Ascending aorta (tissue), 2 donors: ENCODE results near the gene RNF14. TPM values are rescaled to one million over a fixed set of nuclear protein-coding genes. Genes with fewer than 3 reads are reported as not detected.
"Not testable (repeated sequence)": the region's sequence is repeated elsewhere in the genome, so short reads cannot be mapped to it uniquely, and the experiment has no call there.

Experiments
- DNase-seq, 2 donors: peaks; one replicate each; pipeline ENCODE4 v3.0.0-alpha.2; 2019; ENCODE audit warnings: low spot score in 2 of 2
- H3K27ac ChIP-seq, 2 donors: fragments of 200-600 bp; sonication (generic); one replicate each; pipeline ENCODE4 v1.5.1; 2016 to 2017; ENCODE audit warnings: mild to moderate bottlenecking in 1 of 2
- H3K27me3 ChIP-seq: fragments of 200-600 bp; sonication (generic); one replicate; pipeline ENCODE4 v1.5.1; 2017
- H3K36me3 ChIP-seq, 2 donors: fragments of 200-600 bp; sonication (generic); one replicate each; pipeline ENCODE4 v1.5.1; 2016
- H3K4me1 ChIP-seq, 2 donors: fragments of 200-600 bp; sonication (generic); one replicate each; pipeline ENCODE4 v1.5.1; 2016 to 2017; ENCODE audit warnings: mild to moderate bottlenecking in 1 of 2
- H3K4me3 ChIP-seq, 2 donors: fragments of 200-600 bp; sonication (generic); one replicate each; pipeline ENCODE4 v1.5.1; 2016 to 2017; ENCODE audit warnings: mild to moderate bottlenecking in 1 of 2
- H3K9me3 ChIP-seq, 2 donors: fragments of 200-600 bp; sonication (generic); one replicate each; pipeline ENCODE4 v1.5.1; 2016
- CTCF ChIP-seq, 3 experiments: fragments of 200-600 bp in 2 of 3; fragments of 450-650 bp in 1 of 3; sonication (generic) in 2 of 3; IDR thresholded peaks; one replicate each; pipeline ENCODE4 v1.5.1; 2016 to 2019; ENCODE audit warnings: antibody characterized with exemption in 3 of 3, mild to moderate bottlenecking in 1 of 3, moderate library complexity in 1 of 3
- intact Hi-C: fragments of 100-400 bp; cut with DNase I; formaldehyde crosslinking; loops from one replicate; pipeline ENCODE4 v1.15.1; 2023
- total RNA-seq: library from RNA; depleted of rRNA; stranded (reverse); fragments of >200 nt; gene quantifications from one replicate; pipeline ENCODE4 v1.1.0, GENCODE V29; 2016

RNF14 gene
- total RNA-seq: 8.8 TPM

DNA sequence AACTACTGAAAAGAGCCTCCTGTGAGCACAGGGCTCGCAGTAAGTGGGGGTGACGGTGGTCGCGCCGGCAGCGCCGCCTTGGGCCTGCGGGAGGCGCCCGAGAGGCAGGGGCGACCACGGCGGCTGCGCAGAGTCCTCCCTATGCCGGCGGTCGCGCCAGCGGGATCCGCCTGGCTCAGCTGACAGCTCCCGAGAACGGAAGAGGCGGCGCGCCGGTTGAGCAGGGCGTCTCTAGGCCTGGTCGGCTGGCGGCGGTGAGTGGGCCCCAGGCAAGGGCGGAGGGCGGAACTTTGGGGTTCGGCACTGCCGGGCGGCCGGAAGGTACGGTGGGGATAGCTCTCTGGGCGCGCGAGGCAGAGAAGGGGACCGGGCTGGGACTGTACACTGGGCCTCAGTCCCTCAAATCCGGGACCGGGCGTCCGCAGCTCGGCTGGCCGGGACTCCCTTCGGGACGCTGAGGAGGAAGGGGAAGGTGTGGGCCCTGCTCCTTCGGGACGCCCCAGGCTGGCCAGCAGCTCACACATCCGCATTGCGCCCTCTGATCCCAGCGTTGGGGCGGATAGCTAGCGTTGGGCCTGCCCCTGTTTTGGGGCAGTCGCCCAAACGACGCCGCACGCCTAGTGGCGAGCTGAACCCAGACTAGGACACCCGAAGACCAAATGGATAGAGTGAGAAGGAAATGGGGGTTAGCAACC, at the start of gene RNF14:
RNF14 (plus strand) TSS at position 192 of the 695 bp plus-strand sequence. CDS start 4,484 bp downstream, outside the sequence.
- Histone ChIP-seq H3K36me3 (peaks cover 12 to 14% of the 10 kb centered on the region in 2 donors), H3K27me3 (no peaks in the 10 kb centered on the region), H3K9me3 (no peaks in the 10 kb centered on the region), H3K4me3 (peak within 1 kb of the TSS; percentile 67 to 83), H3K27ac (peak within 1 kb of the TSS; percentile 95 to 98), H3K4me1 (peaks cover 0 to 12% of the 10 kb centered on the region in 2 donors)
- intact Hi-C loops: loop anchor here (2.0 kb wide), 1 partner anchor 46 kb away; the partner anchor contains the start of gene DELE1
- TF ChIP-seq CTCF (IDR thresholded peaks at IDR 0.05): peak; percentile 98 to 99 (median 98)
- DNase-seq: peak; percentile 71 to 97

GRCh38 chr5:141919218-141920119, 49.4 kb upstream of the RNF14 start:
- TF ChIP-seq CTCF (IDR thresholded peaks at IDR 0.05): no peak
- intact Hi-C loops: no loop called here
- H3K4me1 ChIP-seq: peaks cover 4 to 8% of the 10 kb centered on the region in 2 donors
- H3K36me3 ChIP-seq: no peaks in the 10 kb centered on the region
- no peaks in the 10 kb centered on the region for H3K27me3 ChIP-seq
- DNase-seq: no peak
- no peak overlapping the region for H3K27ac ChIP-seq
- H3K9me3 ChIP-seq: no peaks in the 10 kb centered on the region
- H3K4me3 ChIP-seq: no peak overlapping the region

DNA sequence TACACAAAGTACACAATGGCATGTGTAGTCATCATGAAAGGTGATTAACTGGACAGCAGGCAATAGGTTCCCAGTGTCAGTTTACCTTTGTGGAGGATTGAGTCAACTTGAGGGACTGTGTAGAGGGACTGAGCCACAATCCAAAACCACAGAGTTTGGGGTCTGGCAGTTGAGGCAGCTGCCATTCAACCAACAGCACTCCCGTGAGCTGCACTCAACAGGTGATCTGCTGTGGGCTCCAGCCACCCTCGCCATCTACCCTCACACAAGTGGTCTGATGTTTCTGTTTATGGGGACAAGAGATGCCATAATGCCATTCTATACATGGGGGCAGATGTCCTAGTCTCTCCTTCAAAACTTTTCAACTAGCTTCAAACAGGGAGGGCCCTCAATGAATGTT, 48.1 kb upstream of the RNF14 start:
- Histone ChIP-seq H3K27me3 (no peaks in the 10 kb centered on the region), H3K27ac (no peak overlapping the region), H3K36me3 (peaks cover 5 to 7% of the 10 kb centered on the region in 2 donors), H3K4me1 (peaks cover 8 to 13% of the 10 kb centered on the region in 2 donors), H3K4me3 (no peak overlapping the region), H3K9me3 (no peaks in the 10 kb centered on the region)
- no peak for DNase-seq
- TF ChIP-seq CTCF (IDR thresholded peaks at IDR 0.05): no peak
- intact Hi-C loops: no loop called here

GRCh38 chr5:141922827-141923447, 46.0 kb upstream of the RNF14 start:
- Histone ChIP-seq H3K27ac (peak overlapping the region; percentile 96 to 97), H3K4me3 (peak overlapping the region; percentile 70 to 79), H3K4me1 (peaks cover 8 to 13% of the 10 kb centered on the region in 2 donors), H3K36me3 (peaks cover 20 to 23% of the 10 kb centered on the region in 2 donors)
- H3K9me3 ChIP-seq, H3K27me3 ChIP-seq, DNase-seq: not testable (repeated sequence)
- intact Hi-C loops: loop anchor here (1.0 to 2.0 kb wide), 3 partner anchors 18 to 46 kb away; partner anchors contain the start of gene RNF14

DNA sequence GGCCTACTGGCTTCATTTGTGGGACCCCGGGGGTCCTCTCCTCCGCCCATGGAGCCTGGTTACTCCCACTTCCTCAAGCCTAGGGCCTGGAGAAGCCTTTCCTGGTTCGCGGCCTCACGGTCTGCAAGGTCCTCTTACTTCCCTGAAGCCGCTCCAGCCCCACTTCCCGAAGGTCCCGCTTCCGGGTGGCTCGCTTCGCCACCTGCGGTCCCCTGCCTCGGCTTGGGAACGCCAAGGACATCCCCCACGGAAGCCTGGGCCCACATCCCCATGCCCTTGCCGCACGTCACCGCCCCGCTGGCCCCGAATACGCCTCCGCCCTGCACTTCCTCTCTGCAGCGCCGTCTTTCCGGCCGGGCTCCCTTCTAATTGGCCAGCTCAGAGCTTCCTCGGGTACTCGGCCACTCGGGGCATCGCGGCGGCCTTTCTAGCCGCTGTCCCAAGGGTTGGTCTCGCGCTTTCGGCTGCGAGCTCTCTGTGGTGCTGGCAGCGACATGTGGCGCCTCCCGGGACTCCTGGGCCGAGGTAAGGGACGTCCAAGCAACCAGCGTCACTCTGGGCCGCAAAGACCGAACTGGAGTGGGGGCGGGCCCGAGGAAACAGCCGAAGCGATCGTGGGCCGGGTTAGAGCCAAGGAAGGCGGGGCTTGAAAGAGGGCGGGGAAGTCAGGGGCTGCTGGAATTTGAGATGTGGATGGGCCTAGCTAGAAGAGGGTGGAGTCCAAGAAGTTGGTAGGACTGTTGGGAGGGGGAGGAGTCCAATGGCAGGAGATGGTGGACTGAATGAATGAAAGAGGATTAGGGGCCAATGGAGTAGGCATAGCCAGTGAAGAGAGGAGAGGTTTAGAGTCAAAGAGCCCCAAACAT, 45.2 kb upstream of the RNF14 start, which contains the start of gene DELE1:
DELE1 (plus strand) TSS at position 424 of the 866 bp plus-strand sequence; CDS start at position 495, 71 bp downstream.
- H3K4me3 ChIP-seq: peak within 1 kb of the TSS; percentile 70 to 79
- DNase-seq: peak; percentile 84 to 98
- H3K4me1 ChIP-seq: peaks cover 8 to 13% of the 10 kb centered on the region in 2 donors
- intact Hi-C loops: loop anchor here (1.0 to 2.0 kb wide), 4 partner anchors 17 to 74 kb away; partner anchors contain the start of gene RNF14
- peaks cover 21 to 31% of the 10 kb centered on the region in 2 donors for H3K36me3 ChIP-seq
- H3K9me3 ChIP-seq: no peaks in the 10 kb centered on the region
- no peaks in the 10 kb centered on the region for H3K27me3 ChIP-seq
- TF ChIP-seq CTCF (IDR thresholded peaks at IDR 0.05): no peak
- peak within 1 kb of the TSS; percentile 96 to 97 for H3K27ac ChIP-seq
